Stimulated activated CD4-positive, alpha-beta T cell treated with anti-CD3 and anti-CD28 coated beads, Interleukin-2, amount 100 ng/mL, for 24 hours (primary cell): ENCODE measurements around the gene FOLH1.
"Not testable (repeated sequence)": the region's sequence is repeated elsewhere in the genome, so short reads cannot be mapped to it uniquely, and the experiment has no call there.

ENCODE experiments used
- DNase-seq, 2 donors: peaks; one replicate each; pipeline ENCODE4 v3.0.0-alpha.2; 2020

The FOLH1 gene

GRCh38 chr11:49208006-49208721, at the start of gene FOLH1:
TSS of gene FOLH1 (minus strand) at chr11:49208602. CDS start at chr11:49208409, 193 bp downstream.
- DNase-seq = peak in 1 of 2 donors; percentile 1

GRCh38 chr11:49255148-49255547, 46.7 kb upstream of the FOLH1 start:
- not testable (repeated sequence) for DNase-seq

GRCh38 chr11:49251212-49251611, 42.8 kb upstream of the FOLH1 start:
- not testable (repeated sequence) for DNase-seq

- DNase-seq = not testable (repeated sequence)
Observed at GRCh38 chr11:49250398-49251115, 42.2 kb upstream of the FOLH1 start.

GRCh38 chr11:49249363-49249762, 41.0 kb upstream of the FOLH1 start:
- DNase-seq = not testable (repeated sequence)

- not testable (repeated sequence) for DNase-seq
Observed at GRCh38 chr11:49233685-49234084, 25.3 kb upstream of the FOLH1 start.

GRCh38 chr11:49233019-49233418, 24.6 kb upstream of the FOLH1 start:
- not testable (repeated sequence) for DNase-seq

GRCh38 chr11:49231725-49232124, 23.3 kb upstream of the FOLH1 start:
- DNase-seq = not testable (repeated sequence)

GRCh38 chr11:49230534-49230933, 22.1 kb upstream of the FOLH1 start:
- not testable (repeated sequence) for DNase-seq

GRCh38 chr11:49230001-49230400, 21.6 kb upstream of the FOLH1 start:
- not testable (repeated sequence) for DNase-seq

GRCh38 chr11:49229136-49229535, 20.7 kb upstream of the FOLH1 start:
- not testable (repeated sequence) for DNase-seq

GRCh38 chr11:49225255-49225785, 16.9 kb upstream of the FOLH1 start:
- not testable (repeated sequence) for DNase-seq

- no peak for DNase-seq
Observed at GRCh38 chr11:49221112-49221511, 12.7 kb upstream of the FOLH1 start.

- no peak for DNase-seq
Observed at GRCh38 chr11:49213026-49213560, 4.7 kb upstream of the FOLH1 start.

- not testable (repeated sequence) for DNase-seq
Observed at GRCh38 chr11:49206999-49207398, 1.4 kb downstream of the FOLH1 start.

GRCh38 chr11:49202287-49202976, 6.0 kb downstream of the FOLH1 start:
- DNase-seq = no peak

GRCh38 chr11:49196775-49197174, 11.6 kb downstream of the FOLH1 start:
- DNase-seq = not testable (repeated sequence)

GRCh38 chr11:49196002-49196401, 12.4 kb downstream of the FOLH1 start:
- not testable (repeated sequence) for DNase-seq

GRCh38 chr11:49190287-49190686, 18.1 kb downstream of the FOLH1 start:
- DNase-seq = not testable (repeated sequence)

- DNase-seq = not testable (repeated sequence)
Observed at GRCh38 chr11:49186225-49186624, 22.2 kb downstream of the FOLH1 start.

- DNase-seq = not testable (repeated sequence)
Observed at GRCh38 chr11:49185597-49185996, 22.8 kb downstream of the FOLH1 start.

- DNase-seq = not testable (repeated sequence)
Observed at GRCh38 chr11:49184756-49185155, 23.6 kb downstream of the FOLH1 start.

- not testable (repeated sequence) for DNase-seq
Observed at GRCh38 chr11:49177936-49178335, 30.5 kb downstream of the FOLH1 start.
